ENCODE results near the gene PPP1R16B. TPM values are rescaled to one million over a fixed set of nuclear protein-coding genes. Genes with fewer than 3 reads are reported as not detected.

Gene PPP1R16B
- 2.6 TPM for total RNA-seq (ENCODE audit: insufficient read depth, low replicate concordance)

DNA sequence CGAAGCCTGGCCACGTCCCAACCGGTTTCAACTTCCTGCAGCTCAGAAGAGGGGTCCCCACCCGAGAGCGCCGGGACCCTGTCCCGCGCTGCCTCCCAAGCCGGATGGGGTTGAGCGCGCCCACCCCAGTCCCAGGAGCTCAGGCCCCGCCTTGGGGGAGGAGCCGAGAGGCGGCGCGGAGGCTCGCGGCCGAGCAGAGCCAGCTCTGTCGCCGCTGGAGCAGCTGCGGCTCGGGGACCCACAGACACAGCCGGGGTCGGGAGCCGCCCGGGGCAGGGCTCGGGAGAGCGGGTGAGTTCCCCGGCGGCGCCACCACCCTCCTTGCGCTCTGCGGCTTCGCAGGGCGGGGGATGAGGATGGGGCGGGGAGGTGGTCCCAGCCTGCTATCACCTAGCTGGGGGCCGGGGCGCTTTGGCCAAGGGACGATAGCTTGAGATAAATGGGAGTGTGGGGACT lies at the start of gene PPP1R16B:
Gene PPP1R16B (plus strand): TSS at position 196 of the 456 bp plus-strand sequence. CDS start 30,229 bp downstream, outside the sequence.
- peak; percentile 15 for DNase-seq (ENCODE audit: low spot score)

DNA sequence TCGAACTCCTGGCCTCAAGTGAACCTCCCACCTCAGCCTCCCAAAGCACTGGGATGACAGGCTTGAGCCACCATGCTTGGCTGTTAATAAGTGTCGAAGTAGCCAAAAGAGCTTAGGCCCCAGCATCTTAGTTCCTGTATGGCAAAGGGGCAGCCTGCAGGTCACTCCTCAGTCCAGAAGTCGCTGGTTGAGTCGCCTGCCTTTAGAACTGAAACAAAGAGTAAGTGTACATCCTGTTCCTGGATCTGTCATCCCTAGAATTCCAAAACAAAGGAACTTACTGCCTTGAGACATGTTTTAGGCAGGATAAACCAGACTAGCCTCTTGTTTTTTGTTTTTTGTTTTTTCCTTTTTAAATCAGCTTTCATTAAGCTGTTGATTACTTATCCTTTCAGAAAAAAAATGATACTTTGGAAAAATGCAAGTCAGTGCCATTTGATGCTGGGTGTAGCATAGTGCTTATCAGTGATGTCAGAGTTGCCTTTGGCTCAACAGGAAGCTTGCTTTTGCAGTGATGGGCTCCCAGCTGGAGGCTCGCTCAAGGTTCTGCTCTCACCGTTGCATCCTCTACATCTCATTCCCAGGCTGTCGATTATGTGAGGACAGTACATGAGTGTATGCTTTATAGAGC lies 48.2 kb upstream of the PPP1R16B start:
- no peak for DNase-seq (ENCODE audit: low spot score)

DNA sequence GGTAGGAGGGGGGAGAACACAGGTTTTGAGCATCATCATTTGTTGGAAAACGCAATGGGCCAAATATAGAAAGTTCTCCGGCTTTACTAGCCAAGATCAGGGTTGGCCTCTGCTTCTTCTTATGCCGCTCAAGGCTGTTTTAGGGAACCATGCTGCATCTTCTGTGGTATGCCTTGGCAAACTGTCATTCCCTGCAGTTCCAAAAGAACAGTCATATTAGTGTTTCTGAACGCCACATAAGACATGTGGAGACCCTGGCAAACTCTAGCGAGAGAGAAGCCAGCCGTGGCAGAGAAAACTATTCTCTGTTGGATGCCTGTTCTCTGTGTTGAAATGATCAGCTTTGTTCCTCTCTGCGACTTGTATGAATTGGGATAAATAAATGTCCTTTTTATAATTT lies 46.4 kb upstream of the PPP1R16B start:
- DNase-seq (ENCODE audit: low spot score): no peak

DNA sequence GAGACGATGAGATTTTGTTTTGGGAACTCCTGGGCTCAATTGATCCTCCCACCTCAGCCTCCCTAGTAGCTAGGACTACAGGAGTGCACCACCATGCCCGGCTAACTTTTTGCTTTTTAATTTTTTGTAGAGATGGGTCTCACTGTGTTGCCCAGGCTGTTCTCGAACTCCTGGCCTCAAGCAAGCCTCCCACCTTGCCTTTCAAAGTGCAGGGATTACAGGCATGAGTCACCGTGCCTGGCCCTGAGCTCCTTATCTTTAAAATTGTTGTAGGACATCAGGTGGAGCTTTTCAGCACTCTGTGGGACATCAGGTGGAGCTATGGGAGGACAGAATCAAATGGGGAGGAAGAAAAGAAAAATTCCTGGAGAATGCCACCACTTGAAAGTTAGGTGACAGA lies 44.5 kb upstream of the PPP1R16B start:
- no peak for DNase-seq (ENCODE audit: low spot score)

DNA sequence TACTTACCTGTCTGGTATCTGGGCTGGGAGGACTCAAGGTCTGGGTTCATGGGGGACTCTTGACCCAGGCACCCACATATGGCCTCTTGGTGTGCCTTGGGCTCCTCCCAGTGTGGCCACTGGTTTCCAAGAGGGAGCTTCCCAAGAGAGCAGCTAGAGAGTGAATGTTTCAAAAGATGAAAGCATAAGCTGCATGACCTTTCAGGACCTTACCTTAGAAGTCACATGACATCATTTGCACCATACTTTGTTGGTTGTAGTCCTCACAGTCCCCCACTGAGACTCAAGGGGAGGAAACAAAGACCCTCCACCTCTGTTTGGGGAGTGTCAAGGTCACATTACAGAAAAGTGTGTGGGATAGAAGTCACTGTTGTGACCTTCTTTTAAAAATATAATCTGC lies 43.3 kb upstream of the PPP1R16B start:
- DNase-seq (ENCODE audit: low spot score): no peak

DNA sequence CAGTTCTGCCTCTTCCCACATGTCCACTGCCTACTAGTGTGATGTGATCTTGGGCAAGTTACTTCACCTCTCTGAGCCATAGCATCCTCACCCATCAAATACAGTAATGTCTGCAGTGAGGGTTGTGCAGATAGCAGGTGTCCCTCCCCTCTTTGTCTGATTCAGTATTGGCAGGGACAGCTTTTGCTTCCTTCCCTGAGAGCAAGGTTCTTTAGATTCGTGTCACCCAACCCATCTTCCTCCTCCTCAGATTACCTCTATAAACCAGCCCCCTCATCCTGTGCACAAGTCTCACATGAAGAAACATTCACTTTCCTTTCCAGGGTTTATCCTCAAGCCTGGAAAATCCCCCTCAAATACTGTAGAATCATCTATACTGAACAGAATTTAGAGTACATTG lies 41.9 kb upstream of the PPP1R16B start:
- DNase-seq (ENCODE audit: low spot score): no peak

DNA sequence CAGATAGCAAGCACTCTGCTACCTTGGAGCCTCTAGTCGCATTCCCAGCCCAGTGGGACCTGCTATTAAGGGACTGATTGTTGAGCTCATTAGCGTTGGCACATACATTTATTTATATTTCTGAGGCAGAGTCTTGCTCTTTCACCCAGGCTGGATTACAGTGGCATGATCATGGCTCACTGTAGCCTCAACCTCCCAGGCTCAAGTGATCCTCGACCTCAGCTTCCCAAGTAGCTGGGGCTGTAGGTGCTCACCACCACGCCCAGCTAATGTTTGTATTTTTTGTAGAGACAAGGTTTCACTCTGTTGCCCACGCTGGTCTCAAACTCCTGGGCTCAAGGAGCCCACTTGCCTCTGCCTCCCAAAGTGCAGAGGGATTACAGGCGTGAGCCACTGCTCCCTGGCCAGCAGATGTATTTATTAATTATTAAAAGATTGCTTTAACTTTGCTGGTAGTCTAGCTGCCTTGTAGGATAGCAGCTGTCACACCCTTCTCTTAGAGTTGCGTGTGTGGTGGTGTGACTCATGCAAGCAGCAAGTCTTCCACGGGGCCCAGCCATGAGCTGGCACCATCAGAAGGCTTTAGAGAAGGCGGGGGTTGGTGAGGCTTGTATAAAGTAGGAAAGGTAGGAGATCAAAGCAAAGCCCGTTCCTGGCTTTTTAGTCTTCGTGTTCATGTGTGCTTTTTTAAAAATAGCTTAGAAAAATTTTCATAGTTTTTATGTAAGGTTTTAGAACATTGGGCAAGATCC lies 40.8 kb upstream of the PPP1R16B start:
- peak; percentile 35 for DNase-seq (ENCODE audit: low spot score)

DNA sequence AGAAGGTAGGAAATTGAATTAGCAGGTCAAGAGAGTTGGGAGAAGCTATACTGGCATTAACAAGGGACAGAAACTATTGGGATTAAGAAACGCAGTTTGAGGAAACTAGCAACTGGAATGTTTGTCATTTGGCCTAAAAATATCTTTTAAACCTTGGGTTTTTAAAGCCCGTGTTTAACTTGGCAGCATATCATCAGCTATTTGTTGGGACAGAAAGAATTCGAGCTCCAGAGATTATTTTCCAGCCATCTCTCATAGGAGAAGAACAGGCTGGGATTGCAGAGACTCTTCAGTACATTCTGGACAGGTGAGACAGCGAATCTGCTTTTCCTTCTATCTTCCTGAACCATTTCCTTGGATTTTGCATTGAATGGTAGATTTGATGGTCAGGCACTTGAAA lies 39.4 kb upstream of the PPP1R16B start:
- DNase-seq (ENCODE audit: low spot score): peak; percentile 6

DNA sequence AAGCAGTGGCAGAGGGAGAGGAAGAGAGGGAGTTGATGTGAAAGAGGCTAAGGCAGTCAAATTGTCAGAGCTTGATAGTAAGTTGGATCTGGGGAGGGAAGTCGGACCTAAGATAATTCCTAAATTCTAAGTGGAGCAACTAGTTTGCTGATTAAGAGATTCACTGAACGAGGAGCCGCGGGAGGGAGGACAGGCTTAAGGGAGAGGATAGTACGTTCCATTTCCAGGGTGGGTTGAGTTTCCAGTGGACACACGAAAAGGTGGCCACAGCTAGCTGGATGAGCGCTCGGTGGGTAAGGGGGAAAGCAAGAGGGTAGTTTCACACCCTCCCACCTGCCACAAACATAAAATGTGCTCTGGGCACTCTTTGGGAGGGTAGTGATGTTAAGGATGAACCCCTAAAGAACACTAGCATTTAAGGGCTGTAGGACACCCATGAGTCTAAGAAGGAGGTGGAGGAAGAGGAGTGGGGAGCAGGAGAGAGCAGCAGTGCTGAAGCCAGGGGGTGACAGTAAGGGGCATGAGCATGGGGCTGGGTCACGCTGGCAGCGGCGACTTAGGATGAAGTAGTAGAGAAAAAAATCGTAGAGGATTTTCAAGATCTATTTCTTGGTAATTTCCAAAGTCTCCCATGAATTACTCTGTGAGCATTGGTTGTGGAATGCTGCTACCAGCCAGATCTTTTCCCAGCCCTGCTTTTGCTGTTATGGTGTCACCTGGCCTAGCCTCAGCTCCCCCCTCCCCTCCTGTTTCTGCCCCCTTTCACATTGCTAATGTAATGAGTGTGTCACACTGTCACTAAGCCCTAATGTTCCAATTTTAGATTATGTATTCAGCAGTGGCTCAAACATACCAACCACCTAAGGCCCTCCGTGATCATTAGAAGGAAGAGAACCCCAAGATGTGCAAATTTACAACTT lies 35.9 kb upstream of the PPP1R16B start:
- no peak for DNase-seq (ENCODE audit: low spot score)

DNA sequence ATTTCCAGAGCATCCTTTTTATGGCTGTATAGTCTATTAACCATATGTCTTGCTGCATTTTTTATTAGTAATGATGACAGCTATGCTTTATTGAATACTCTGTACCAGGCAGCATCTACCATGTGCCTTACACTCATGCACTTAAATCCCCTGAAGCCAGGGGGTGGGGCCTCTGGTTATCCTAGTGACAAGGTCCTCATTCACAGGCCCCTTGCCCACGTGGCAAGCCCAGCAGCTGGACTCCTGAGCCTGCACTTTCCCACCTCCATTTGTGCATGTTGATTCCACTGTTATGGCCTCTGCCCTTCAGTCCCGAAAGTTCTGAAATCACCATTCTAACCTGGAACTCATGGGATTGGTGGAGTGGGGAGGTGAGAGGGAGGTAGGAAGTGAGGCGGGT lies 35.0 kb upstream of the PPP1R16B start:
- DNase-seq (ENCODE audit: low spot score): no peak

DNA sequence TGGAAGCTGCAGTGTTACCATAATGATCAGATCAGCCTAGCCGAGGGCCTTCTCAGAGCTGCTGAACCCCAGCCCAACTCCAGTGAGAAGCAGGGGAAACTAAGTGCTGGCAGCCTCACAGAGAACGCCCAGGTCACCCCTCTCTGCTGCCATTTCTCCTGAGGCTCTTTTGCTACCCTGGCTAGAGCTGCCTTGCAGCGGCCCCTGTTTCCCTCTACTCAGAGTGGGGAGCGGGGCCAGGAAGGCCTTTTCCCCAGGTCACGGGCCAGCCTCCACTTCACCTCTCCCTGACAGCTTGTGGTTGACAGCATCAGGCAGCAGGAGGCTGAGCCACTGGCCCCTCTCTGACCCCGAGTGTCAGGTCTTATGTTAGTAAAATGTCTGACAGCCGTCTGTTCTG lies 34.5 kb upstream of the PPP1R16B start:
- no peak for DNase-seq (ENCODE audit: low spot score)

DNA sequence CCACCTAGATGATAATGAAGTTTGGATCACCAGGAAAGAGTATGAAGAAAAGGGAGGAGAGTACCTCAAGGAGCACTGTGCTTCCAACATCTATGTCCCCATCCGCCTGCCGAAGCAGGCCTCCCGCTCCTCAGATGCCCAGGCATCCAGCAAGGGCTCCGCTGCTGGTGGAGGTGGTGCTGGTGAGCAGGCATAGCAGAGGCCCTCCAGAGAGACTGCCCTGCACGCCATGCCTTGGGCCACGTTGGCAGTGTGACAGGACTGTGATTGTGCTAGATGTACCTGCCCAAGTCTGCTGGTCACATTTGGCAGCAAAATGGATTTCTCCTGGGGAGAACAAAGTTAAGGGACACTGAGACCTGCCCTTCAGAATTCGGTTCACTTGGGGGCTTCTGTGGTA lies 33.9 kb upstream of the PPP1R16B start:
- no peak for DNase-seq (ENCODE audit: low spot score)

DNA sequence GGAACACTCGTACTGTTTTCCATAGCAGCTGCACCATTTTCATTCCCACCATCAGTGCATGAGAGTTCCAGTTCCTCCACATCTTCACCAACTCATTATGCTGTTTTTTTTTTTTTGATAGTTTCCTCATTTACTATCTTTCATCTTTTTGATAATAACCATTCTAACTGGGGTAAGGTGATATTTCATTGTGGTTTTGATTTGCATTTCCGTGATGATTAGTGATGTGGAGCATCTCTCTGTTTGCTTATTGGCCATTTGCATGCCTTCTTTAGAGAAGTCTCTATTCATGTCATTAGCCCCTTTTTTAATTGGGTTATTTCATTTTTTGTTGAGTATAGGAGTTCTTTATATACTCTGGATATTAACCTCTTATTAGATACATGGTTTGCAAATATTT lies 31.3 kb upstream of the PPP1R16B start:
- DNase-seq (ENCODE audit: low spot score): no peak

DNA sequence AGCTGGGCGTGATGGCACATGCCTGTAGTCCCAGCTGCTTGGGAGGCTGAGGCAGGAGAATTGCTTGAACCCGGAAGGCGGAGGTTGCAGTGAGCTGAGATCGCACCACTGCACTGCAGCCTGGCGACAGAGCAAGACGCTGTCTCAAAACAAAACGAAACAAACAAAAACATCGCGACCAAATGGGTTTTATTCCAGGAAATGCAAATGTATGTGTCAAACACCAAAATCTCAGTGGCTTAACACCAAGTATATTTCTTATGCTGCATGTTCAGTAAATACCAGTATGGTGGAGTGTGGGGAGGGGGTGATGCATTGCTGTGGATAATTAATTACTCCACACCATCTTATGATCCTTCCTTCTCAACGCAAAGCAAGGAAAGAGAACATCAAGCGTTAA lies 29.1 kb upstream of the PPP1R16B start:
- DNase-seq (ENCODE audit: low spot score): no peak

DNA sequence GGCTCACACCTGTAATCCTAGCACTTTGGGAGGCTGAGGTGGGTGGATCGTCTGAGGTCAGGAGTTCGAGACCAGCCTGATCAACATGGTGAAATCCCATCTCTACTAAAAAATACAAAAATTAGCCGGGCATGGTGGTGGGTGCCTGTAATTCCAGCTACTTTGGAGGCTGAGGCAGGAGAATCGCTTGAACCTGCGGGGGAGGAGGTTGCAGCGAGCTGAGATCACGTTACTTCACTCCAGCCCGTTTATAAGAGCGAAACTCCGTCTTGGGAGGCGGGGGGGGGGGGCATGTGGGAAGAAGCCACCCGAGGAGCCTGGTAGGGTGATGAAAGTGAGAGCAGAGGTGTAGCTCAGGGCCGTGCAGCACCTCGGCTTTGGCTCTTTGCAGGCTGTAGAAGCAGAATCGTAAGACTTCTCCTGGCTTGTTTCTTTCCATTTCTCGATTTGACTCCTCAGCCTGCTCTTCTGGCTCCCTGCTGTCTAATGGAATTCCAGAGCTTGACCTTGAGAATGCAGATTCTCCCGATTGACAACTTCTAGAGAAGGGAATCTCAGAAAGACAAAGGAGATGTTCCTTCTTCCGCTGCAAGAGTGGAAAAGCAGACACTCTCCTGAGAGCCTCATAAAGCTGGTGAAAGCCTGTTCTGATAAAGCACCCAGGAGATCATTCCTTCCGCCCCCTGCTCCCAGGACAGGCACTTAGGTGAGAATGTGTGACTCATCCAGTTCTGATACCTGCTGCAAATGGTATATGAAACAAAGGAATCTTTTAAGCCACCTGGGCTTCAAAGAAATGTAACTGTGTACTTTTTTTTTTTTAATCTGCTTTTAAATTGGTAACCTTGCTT lies 26.0 kb upstream of the PPP1R16B start:
- DNase-seq (ENCODE audit: low spot score): no peak

DNA sequence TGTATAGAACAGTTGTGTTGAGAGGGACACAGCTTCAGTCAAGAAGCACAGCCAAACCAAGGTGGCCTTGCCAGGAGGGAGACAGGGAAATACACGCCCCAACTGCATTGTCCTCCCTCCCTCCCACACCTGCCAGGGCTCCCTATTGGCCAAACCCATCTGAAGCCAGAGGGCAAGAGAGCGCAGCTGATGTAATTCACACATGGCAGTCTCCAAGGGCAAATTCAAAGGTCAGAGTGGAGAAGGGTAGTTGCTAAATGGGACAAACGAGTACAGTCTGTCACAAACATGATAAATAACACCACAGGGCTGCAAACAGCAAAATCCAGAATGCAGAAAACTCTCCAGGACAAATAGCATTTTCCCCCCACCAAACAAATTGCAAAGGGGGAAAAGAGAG lies 23.2 kb upstream of the PPP1R16B start:
- DNase-seq (ENCODE audit: low spot score): no peak

DNA sequence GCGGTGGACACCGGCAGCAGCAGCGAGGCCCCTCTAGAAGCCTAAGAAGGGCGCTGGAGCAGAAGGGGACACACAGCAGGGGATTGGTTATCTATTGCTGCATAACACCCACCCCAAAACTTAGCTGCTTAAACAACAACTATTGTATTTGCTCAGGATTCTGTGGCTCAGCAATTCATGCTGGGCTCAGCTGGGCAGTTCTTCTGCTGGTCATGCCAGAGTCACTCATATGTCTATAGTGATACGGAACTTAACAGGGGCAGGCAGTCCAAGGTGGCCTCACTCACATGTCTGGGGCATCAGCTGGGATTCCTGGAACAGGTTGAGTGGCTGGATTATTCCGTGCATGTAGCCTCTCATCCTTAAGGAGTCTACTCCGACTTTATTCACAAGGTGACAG lies 17.6 kb upstream of the PPP1R16B start:
- DNase-seq (ENCODE audit: low spot score): no peak

DNA sequence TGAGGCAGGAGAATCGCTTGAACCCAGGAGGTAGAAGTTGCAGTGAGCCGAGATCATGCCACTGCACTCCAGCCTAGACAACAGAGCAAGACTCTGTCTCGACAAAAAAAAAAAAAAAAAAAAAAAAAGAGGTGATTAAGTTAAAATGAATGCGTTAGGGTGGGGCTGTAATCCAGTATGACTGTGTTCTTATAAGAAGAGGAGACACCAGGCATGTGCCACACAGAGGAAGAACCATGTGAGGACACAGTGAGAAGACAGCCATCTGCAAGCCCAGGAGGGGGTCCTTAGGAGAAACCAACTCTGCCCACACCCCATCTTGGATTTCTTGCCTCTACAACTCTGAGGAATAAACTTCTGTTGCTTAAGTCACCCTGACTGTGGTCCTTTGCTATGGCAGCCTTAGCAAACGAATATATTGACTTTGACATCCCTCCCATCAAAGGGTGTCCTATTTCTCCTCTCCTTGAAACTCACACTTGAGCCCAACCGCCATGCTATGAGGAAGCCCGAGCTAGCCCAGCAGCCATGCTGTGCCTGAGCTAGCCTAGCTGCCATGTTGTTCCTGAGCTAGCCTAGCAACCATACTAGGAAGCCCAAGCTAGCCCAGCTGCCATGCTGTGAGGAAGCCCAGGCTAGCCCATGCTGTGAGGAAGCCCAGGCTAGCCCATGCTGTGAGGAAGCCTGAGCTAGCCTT lies 15.8 kb upstream of the PPP1R16B start:
- no peak for DNase-seq (ENCODE audit: low spot score)

DNA sequence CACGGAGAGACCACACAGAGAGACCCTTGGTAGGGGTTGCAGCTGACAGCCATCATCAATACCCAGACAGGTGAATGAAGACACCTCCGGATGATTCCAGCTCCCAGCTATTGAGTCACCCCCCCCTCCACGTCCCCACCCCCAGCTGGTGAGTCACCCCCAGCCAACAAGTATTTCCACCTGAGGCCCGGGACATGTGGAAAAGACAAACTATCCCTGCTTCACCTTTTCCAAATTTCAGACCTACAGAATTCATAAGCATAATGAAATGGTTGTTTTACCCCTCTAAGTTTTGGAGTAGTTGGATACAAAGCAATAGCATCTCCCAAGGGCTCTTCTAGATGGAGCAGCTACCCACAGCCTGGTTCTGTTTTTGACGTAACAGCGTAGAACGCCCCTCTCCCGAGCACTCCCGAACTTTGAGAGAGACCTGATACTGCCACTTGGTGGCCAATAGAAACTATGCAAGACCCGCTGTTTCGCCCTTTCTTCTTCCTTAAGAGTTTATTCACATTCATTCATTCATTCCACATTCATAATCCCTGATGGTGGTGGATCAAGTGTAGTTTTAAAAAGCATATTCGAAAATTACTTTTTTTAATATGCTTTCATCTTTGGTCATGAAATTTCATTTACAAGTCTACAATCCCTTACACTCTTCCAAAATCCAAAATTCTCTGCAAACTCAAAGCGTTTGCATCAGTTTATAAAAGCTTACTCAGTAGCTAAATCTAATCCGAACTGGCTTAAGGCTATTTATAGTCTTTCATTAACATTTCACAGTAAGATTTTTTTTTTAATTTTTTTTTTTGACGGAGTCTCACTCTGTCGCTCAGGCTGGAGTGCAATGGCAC lies 15.1 kb upstream of the PPP1R16B start:
- DNase-seq (ENCODE audit: low spot score): no peak

DNA sequence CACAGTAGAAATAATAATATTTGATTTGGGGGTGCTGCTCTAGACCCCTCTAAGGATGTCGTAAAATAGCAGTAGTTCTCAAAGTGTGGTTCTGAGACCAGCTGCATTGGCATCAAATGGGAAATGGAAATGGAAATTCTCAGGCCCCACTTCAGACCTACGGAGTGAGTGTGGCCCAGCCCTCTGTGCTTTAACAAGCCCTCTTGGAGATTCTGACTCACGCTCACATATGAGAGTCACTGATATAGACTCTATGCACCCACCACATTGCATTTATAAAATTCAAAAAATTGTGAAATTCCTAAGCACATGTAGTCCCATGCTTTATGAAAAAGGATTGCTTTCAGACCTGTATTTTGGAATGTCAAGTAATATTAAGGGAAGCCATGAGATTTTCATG lies 14.2 kb upstream of the PPP1R16B start:
- DNase-seq (ENCODE audit: low spot score): no peak
